GM23248 (cell line): Measurements from ENCODE around the gene IKZF3. TPM values are rescaled to one million over a fixed set of nuclear protein-coding genes. Genes with fewer than 3 reads are reported as not detected.

Source experiments
- DNase-seq: peaks from one replicate; pipeline ENCODE4 v3.0.0-alpha.2; 2015
- H2AFZ ChIP-seq: fragments of 200-600 bp; sonication (generic); 2 replicates; pipeline ENCODE4 v1.6.1; 2016; ENCODE audit warnings: antibody characterized with exemption
- H3F3A ChIP-seq: fragments of 200-600 bp; sonication (generic); 2 replicates; pipeline ENCODE4 v1.6.1; 2016; ENCODE audit warnings: mild to moderate bottlenecking, antibody characterized with exemption, mixed run types; ENCODE audit not compliant: insufficient read depth
- H3K27ac ChIP-seq: fragments of 200-600 bp; sonication (generic); 2 replicates; pipeline ENCODE4 v1.5.1; 2016; ENCODE audit warnings: mild to moderate bottlenecking
- H3K27me3 ChIP-seq: fragments of 200-600 bp; sonication (generic); replicated peaks from 2 replicates; pipeline ENCODE4 v1.6.1; 2016; ENCODE audit warnings: mild to moderate bottlenecking; ENCODE audit not compliant: insufficient read depth
- H3K36me3 ChIP-seq: fragments of 200-600 bp; sonication (generic); 2 replicates; pipeline ENCODE4 v1.6.1; 2016; ENCODE audit warnings: low read depth, mild to moderate bottlenecking
- H3K4me1 ChIP-seq: fragments of 200-600 bp; sonication (generic); 2 replicates; pipeline ENCODE4 v1.6.1; 2016; ENCODE audit warnings: mild to moderate bottlenecking; ENCODE audit not compliant: insufficient read depth
- H3K4me2 ChIP-seq: fragments of 200-600 bp; sonication (generic); one replicate; pipeline ENCODE4 v1.6.1; 2016; ENCODE audit warnings: mild to moderate bottlenecking; ENCODE audit not compliant: unreplicated experiment
- H3K4me3 ChIP-seq: fragments of 200-600 bp; sonication (generic); 2 replicates; pipeline ENCODE4 v1.5.1; 2016; ENCODE audit warnings: mild to moderate bottlenecking
- H3K79me2 ChIP-seq: fragments of 200-600 bp; sonication (generic); 2 replicates; pipeline ENCODE4 v1.6.1; 2016; ENCODE audit warnings: mild to moderate bottlenecking; ENCODE audit not compliant: insufficient read depth
- H3K9ac ChIP-seq: fragments of 200-600 bp; sonication (generic); 2 replicates; pipeline ENCODE4 v1.6.1; 2016; ENCODE audit warnings: mild to moderate bottlenecking
- H3K9me2 ChIP-seq: fragments of 200-600 bp; sonication (generic); 2 replicates; pipeline ENCODE4 v1.6.1; 2016; ENCODE audit warnings: mixed run types, mild to moderate bottlenecking, moderate library complexity; ENCODE audit not compliant: insufficient read depth
- H3K9me3 ChIP-seq: fragments of 200-600 bp; sonication (generic); one replicate; pipeline ENCODE4 v1.6.1; 2017; ENCODE audit warnings: low read depth
- H4K20me1 ChIP-seq: fragments of 200-600 bp; sonication (generic); 2 replicates; pipeline ENCODE4 v1.6.0; 2016; ENCODE audit not compliant: insufficient read depth
- EZH2 ChIP-seq: fragments of 200-600 bp; sonication (generic); IDR thresholded peaks from 2 replicates; pipeline ENCODE4 v1.6.1; 2018; ENCODE audit warnings: antibody characterized with exemption, mild to moderate bottlenecking; ENCODE audit not compliant: insufficient read depth, poor library complexity, severe bottlenecking
- EZH2phosphoT487 ChIP-seq: fragments of 200-600 bp; sonication (generic); IDR thresholded peaks from 2 replicates; pipeline ENCODE4 v1.6.1; 2018; ENCODE audit warnings: antibody characterized with exemption, moderate library complexity, mild to moderate bottlenecking, low read depth; ENCODE audit not compliant: insufficient read depth
- WGBS, 2 experiments: methylation state at CpG; one replicate each; pipeline ENCODE4 v1.1.6; 2015 to 2017; ENCODE audit warnings: low lambda C conversion rate in 2 of 2, low coverage in 1 of 2; ENCODE audit errors: missing lambda C conversion rate in 2 of 2; 5-methylcytosine and 5-hydroxymethylcytosine counted together
- in situ Hi-C: fragments of 300-500 bp; cut with MboI; formaldehyde crosslinking; loops from 2 replicates; pipeline ENCODE4 v1.15.0; 2020
- polyA plus RNA-seq: library from polyadenylated mRNA; unstranded; fragments of >200 nt; fragmentation: Nextera tagmentation; extraction: Ambion mirVana; gene quantifications from 2 replicates; pipeline ENCODE4 v1.2.1, GENCODE V29; 2016
- total RNA-seq: library from RNA; depleted of rRNA; stranded (reverse); fragments of >200 nt; shearing (Covaris generic); gene quantifications from 2 replicates; pipeline ENCODE4 v1.2.3, GENCODE V29; 2014

Gene IKZF3
- total and polyA plus RNA-seq, 2 experiments from 2014 or later = 0.09 TPM; not detected in 1

- H3K27ac ChIP-seq = no peak overlapping the region
- WGBS, 2 experiments = 27 to 30% methylated on average over 6 of the region's 6 CpGs
- H3K36me3 ChIP-seq = no peaks in the 10 kb centered on the region
- in situ Hi-C loops = no loop called here
- H3K79me2 ChIP-seq = no peaks in the 10 kb centered on the region
- H3K9me2 ChIP-seq = no peaks in the 10 kb centered on the region
- no peak overlapping the region for H3K4me2 ChIP-seq
- H4K20me1 ChIP-seq = no peaks in the 10 kb centered on the region
- H2AFZ ChIP-seq = no peak overlapping the region
- TF ChIP-seq EZH2phosphoT487 (no peak), EZH2 (no peak)
- no peaks in the 10 kb centered on the region for H3K9me3 ChIP-seq
- H3K4me1 ChIP-seq = no peaks in the 10 kb centered on the region
- no peak for DNase-seq
- H3K9ac ChIP-seq = no peak overlapping the region
- H3F3A ChIP-seq = no peaks in the 10 kb centered on the region
- peaks cover 72% of the 10 kb centered on the region for H3K27me3 ChIP-seq
- H3K4me3 ChIP-seq = no peak overlapping the region
These were observed 72.8 kb downstream of the IKZF3 start for GRCh38 chr17:39791111-39791992.

- H3K79me2 ChIP-seq = no peaks in the 10 kb centered on the region
- H3K27me3 ChIP-seq = peaks cover 63% of the 10 kb centered on the region
- H3K27ac ChIP-seq = no peak overlapping the region
- H3K9ac ChIP-seq = no peak overlapping the region
- H3F3A ChIP-seq = no peaks in the 10 kb centered on the region
- no peaks in the 10 kb centered on the region for H3K36me3 ChIP-seq
- no peak overlapping the region for H3K4me2 ChIP-seq
- WGBS, 2 experiments = 48 to 50% methylated on average over 8 of the region's 8 CpGs
- H3K4me1 ChIP-seq = no peaks in the 10 kb centered on the region
- H2AFZ ChIP-seq = no peak overlapping the region
- TF ChIP-seq EZH2 (no peak), EZH2phosphoT487 (no peak)
- no peaks in the 10 kb centered on the region for H3K9me2 ChIP-seq
- in situ Hi-C loops = no loop called here
- H3K9me3 ChIP-seq = no peaks in the 10 kb centered on the region
- no peak for DNase-seq
- no peak overlapping the region for H3K4me3 ChIP-seq
- H4K20me1 ChIP-seq = no peaks in the 10 kb centered on the region
These were observed 76.2 kb downstream of the IKZF3 start for GRCh38 chr17:39787743-39788484.

- Histone ChIP-seq H2AFZ (no peak overlapping the region), H3K9ac (no peak overlapping the region), H3K4me1 (no peaks in the 10 kb centered on the region), H3K9me2 (no peaks in the 10 kb centered on the region), H3K9me3 (no peaks in the 10 kb centered on the region), H3K4me3 (no peak overlapping the region), H3K4me2 (no peak overlapping the region), H3K36me3 (no peaks in the 10 kb centered on the region), H3K27me3 (peaks cover 64% of the 10 kb centered on the region), H3F3A (no peaks in the 10 kb centered on the region), H4K20me1 (no peaks in the 10 kb centered on the region), H3K27ac (no peak overlapping the region), H3K79me2 (no peaks in the 10 kb centered on the region)
- in situ Hi-C loops = no loop called here
- no peak for DNase-seq
- no peak for TF ChIP-seq EZH2
- no peak for TF ChIP-seq EZH2phosphoT487
These were observed 77.1 kb downstream of the IKZF3 start for GRCh38 chr17:39787041-39787440.

GRCh38 chr17:39782980-39783379 is 81.1 kb downstream of the IKZF3 start:
- no peaks in the 10 kb centered on the region for H3K9me2 ChIP-seq
- WGBS, 2 experiments = 32 to 46% methylated on average over 1 of the region's 1 CpG
- no peaks in the 10 kb centered on the region for H3K4me1 ChIP-seq
- H2AFZ ChIP-seq = no peak overlapping the region
- no peak overlapping the region for H3K27ac ChIP-seq
- H3K9me3 ChIP-seq = no peaks in the 10 kb centered on the region
- peaks cover 79% of the 10 kb centered on the region for H3K27me3 ChIP-seq
- no peaks in the 10 kb centered on the region for H4K20me1 ChIP-seq
- no peaks in the 10 kb centered on the region for H3K36me3 ChIP-seq
- in situ Hi-C loops = no loop called here
- TF ChIP-seq EZH2phosphoT487 (no peak), EZH2 (no peak)
- no peaks in the 10 kb centered on the region for H3K79me2 ChIP-seq
- no peak overlapping the region for H3K4me3 ChIP-seq
- H3K4me2 ChIP-seq = no peak overlapping the region
- DNase-seq = no peak
- no peak overlapping the region for H3K9ac ChIP-seq
- H3F3A ChIP-seq = no peaks in the 10 kb centered on the region
